ENCODE data around the gene ZER1.
"Not testable (repeated sequence)": the region's sequence is repeated elsewhere in the genome, so short reads cannot be mapped to it uniquely, and the experiment has no call there.

The ZER1 gene

GRCh38 chr9:128787659-128788058 is 15.9 kb upstream of the ZER1 start:
- DNase-seq (ENCODE audit: low read depth in 2 of 2): no peak

DNA sequence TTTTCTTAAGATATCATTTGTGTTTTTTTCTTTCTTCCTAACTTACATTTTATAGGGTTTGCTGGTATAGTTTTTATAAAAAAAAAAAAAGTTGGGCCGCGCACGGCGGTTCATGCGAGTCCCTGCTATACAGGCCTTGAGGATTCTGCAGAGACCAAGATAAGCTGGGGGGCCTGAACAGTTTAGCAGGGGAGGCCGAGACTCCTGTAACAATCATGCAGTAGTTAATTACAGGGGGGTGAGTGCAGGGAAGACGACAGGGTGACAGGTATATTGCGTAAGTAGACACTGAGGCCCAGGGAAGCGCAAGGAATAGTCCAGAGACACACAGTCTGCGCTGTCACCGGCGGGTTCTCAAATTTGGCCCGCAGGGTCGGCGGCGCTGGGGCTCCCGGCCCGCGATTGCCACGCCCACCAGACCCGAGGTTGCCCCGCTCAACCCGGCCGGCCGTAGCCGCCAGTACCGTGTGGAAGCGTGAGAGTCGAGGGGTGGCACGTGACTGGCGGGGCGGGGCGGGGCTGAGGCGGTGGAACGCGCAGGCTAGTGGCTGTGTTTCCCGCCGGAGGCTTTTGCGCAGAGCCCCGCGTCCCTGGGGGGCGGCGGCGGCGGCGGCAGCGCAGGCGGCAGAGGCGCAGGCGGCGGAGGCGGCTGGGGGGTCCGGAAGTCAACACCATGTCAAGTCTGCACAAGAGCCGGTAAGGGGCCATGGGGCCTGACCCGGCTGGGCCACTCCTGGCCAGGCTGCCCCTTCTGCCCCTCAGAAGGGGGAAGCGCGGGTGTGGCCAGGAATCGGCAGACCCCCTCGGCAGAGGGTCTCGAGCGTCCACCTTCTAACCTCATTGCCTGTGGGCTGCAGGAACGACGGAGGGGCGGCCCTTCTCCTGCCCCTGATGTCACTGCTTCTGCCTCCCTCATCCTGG is 15.2 kb upstream of the ZER1 start, which contains the start of gene TBC1D13:
Gene TBC1D13, plus strand, starts transcription at position 573 of the 921 bp plus-strand sequence. Its CDS starts 101 bp downstream, at position 674.
- DNase-seq (ENCODE audit: low read depth in 2 of 2): peak; percentile 79 to 88

DNA sequence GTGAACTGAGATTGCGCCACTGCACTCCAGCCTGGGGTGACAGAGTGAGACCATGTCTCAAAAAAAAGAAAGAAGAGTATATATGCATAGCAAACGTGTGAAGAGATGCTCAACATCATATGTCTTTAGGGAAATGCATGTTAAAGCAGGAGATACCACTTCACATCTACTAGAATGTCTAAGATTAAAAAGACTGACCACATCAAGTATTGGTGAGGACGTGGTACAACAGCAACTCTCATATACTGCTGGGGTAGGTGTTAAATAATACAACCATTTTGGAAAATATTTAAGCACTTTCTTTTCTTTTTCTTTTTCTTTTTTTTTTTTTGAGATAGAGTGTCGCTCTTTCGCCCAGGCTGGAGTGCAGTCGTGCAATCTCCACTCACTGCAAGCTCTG is 13.7 kb upstream of the ZER1 start:
- DNase-seq (ENCODE audit: low read depth in 2 of 2): no peak

- DNase-seq (ENCODE audit: low read depth in 2 of 2): no peak
These were observed 10.9 kb upstream of the ZER1 start for GRCh38 chr9:128782669-128783068.

- no peak for DNase-seq (ENCODE audit: low read depth in 2 of 2)
These were observed 9.7 kb upstream of the ZER1 start for GRCh38 chr9:128781187-128782070.

DNA sequence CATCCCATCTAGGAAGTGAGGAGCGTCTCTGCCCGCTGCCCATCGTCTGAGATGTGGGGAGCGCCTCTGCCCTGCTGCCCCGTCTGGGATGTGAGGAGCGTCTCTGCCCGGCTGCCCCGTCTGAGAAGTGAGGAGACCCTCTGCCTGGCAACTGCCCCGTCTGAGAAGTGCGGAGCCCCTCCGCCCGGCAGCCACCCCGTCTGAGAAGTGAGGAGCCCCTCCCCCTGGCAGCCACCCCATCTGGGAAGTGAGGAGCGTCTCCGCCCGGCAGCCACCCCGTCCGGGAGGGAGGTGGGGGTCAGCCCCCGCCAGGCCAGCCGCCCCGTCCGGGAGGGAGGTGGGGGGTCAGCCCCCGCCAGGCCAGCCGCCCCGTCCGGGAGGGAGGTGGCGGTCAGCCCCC is 8.4 kb upstream of the ZER1 start:
- not testable (repeated sequence) for DNase-seq (ENCODE audit: low read depth in 2 of 2)

DNA sequence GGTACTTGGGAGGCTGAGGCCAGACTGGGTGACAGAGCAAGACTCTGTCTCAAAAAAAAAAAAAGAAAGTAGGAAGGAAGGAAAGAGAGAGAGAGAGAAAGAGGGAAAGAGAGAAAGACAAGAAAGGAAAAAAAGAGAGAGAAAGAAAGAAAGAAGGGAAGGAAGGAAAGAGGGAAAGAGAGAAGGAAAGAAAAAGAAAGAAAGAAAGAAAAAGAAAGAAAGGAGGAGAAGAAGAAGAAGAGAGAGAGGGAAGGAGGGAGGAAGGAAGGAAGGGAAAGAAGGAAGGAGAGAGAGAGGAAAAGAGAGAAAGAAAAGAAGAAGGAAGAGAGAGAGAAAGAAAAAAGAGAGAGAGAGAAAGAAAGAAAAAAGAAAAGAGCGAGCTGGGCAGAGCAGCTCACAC is 3.1 kb upstream of the ZER1 start:
- DNase-seq (ENCODE audit: low read depth in 2 of 2): no peak

DNA sequence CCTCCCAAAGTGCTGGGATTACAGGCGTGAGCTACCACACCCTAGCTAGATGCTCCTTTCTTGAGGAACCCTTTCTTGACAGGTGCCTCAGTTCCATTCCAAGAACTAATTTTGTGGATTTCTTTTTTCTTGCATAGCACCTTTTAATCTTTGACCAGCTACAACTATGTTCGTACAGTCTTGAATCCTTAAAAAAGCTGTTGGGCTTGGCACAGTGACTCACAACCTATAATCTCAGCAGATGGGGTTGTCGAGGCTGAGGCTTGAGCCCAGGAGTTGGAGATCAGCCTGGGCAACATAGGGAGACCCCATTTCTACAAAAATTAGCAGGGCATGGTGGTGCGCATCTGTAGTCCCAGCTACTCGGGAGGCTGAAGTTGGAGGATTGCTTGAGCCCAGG is 1.3 kb upstream of the ZER1 start:
- DNase-seq (ENCODE audit: low read depth in 2 of 2): no peak

DNA sequence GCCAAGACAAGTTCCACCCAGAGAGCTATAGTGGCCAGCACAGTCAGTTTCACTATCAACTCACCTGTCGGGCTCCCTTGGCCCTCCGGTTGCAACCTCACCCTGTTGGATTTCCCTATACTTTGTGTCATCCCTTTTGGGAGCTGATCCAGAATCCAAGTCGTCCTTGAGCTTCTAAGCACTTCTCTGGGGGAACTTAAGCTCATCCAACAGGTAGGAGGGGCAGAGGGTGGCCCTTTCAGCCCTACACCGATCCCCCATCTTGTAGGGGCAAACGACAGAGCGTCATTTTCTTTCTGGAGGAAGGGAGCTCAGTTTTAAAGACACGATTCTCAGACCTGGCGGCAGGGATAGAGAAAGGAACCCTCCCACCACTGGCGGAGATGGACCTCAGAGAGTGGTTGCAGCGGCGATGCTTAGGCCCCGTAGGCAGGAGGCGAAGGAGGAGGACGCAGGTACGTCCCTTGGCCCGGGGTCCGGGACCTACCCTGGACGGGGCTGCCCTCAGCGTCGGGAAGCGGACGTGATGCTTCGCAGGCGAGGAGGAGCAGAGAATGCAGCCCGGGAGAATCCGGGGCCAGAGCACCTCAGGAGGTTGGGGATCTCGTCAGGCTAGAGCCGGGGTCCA is 519 bp downstream of the ZER1 start:
- no peak for DNase-seq (ENCODE audit: low read depth in 2 of 2)

DNA sequence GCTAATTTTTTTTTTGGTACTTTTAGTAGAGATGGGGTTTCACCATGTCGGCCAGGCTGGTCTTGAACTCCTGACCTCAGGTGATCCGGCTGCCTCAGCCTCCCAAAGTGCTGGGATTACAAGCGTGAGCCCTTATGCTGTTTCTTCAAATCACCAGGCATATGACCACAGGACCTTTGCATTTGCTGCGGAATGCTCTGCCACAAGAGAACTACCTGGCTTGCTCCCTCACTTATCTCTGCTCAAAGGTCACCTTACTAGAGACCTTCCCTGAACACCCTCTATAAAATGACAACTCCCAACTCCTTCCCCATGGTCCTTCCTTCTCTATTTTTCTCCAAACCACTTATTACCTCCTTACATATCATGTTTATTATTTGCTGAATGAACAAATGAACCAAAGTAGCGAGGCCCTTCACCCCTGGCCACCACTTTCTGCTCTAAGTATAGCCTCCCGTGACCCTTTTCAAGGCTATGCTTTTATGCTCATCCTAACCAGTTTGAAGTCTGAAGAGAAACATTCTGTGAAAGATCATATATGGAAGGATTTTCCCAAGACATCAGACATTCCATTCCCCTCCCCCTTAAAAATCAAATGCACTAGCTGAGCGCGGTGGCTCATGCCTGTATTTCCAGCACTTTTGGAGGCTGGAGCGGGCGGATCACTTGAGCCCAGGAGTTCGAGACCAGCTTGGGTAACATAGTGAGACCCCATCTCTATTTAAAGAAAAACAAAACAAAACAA is 1.3 kb downstream of the ZER1 start:
- DNase-seq (ENCODE audit: low read depth in 2 of 2): no peak

GRCh38 chr9:128768606-128769005 is 3.1 kb downstream of the ZER1 start:
- DNase-seq (ENCODE audit: low read depth in 2 of 2): no peak

- DNase-seq (ENCODE audit: low read depth in 2 of 2): no peak
These were observed 6.2 kb downstream of the ZER1 start for GRCh38 chr9:128765499-128765898.

DNA sequence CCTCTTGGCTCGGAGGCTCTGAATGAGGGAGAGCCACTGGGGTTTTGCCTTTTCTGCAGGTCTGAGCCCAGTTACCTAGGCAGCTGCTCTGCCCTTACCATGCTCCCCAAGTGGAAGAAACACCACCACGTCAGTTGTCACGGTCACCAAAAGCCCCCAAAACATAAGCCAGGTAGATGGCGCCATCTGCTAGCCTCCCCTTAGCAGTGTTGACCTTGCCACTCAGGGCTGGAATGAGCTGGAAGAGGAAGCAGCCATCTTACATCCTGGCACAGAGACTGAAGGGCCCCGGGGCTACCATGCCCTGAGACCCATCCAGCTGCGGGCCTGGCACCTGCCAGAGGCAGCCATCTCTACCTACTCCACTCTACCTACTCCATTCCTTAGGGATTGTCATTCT is 7.4 kb downstream of the ZER1 start:
- no peak for DNase-seq (ENCODE audit: low read depth in 2 of 2)

DNA sequence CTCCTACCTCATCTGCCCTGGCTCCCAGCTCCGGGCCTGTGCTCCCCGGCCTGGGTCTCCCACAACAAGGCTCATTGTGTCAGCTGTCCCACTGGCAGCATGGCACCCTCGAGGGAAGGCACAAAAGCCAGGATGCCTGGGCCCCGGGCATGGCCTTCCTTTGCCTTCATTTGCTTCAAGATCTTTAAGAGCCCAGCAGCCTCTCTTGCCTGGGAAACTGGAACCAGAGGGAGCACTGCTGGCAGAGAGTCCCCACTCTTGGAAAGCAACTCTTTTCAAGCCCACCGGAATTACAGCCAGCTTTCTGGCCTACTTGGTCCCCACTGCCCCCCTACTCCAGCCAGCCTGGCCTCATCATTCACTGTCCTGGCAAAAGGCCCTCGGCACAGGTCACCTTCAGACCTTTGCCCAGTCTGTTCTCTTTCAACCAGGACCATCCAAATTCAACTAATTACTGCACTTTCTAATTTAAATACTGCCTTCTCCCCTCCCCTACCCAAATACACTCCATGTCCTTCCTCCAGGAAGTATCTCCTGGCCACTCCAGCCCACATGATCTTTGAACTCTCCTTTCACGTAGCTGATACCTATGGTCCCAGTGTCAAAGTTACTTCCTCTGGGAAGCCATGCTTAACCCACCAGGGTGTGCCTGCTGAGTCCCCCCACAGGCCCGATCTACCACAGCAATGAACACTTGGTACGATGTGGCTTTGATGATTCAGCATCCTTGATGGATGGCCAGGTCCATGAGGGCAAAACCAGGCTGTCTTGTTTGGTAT is 8.9 kb downstream of the ZER1 start:
- DNase-seq (ENCODE audit: low read depth in 2 of 2): no peak

GRCh38 chr9:128757602-128758001 is 14.1 kb downstream of the ZER1 start:
- no peak for DNase-seq (ENCODE audit: low read depth in 2 of 2)

DNA sequence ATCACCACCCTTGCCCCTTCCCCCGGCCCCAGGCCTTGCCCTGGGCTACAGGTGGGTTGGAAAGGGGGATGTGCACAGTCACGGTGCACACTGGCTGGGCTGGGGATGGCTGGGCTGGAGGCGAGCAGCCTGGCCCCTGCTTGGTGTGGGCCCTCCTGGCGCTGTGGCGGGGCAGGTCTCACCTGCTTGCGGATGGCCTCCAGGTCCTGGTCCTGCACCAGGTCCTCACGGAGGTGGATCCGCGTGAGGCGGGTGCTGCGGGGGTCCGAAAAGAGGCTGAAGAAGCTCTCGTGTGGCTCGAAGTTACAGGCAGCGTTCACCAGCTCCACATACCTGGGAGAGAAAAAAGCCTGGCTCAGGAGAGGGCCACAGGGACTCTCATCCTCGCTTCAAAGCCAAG is 18.1 kb downstream of the ZER1 start:
- DNase-seq (ENCODE audit: low read depth in 2 of 2): no peak

DNA sequence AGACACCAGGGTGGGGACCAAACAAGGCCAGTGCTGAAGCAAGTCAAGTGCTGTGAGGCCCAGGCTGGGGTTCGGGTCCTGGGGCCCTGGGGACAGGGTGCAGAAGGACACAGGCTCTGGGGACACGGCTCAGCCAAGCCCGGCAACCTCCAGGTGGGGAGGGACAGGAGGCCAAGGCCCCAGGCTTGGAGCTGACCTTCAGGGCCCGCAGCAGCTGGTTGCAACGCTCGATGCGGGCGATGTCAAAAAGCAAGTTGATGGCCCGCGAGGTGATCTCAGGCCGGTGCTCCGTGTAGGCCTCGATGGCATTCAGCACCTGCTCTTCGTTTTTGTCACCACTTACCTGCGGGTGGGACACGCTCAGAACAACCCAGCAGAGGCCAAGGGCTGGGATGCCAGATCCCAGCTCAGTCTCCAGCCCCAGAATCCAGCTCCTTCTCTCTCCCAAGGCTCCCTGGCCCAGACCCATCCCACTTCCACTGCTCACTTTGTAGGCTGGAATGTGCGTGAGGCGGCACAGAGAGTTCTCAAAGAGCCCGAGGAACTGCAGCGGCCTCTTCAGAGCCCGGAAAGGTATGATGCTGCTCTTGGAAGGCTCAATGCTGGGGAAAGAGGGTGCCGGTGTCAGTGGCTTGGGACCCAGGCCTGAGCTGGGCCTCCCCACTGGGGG is 20.7 kb downstream of the ZER1 start:
- no peak for DNase-seq (ENCODE audit: low read depth in 2 of 2)

- no peak for DNase-seq (ENCODE audit: low read depth in 2 of 2)
These were observed 24.5 kb downstream of the ZER1 start for GRCh38 chr9:128747241-128747640.

GRCh38 chr9:128743421-128743820 is 28.3 kb downstream of the ZER1 start:
- no peak for DNase-seq (ENCODE audit: low read depth in 2 of 2)

GRCh38 chr9:128742401-128742800 is 29.3 kb downstream of the ZER1 start:
- no peak for DNase-seq (ENCODE audit: low read depth in 2 of 2)
